ENCODE data around the gene CNDP2. TPM values are rescaled to one million over a fixed set of nuclear protein-coding genes. Genes with fewer than 3 reads are reported as not detected.

CNDP2 gene
- total RNA-seq, 2 experiments from 2014 or later, result 121 to 136 TPM

GRCh38 chr18:74571895-74572680, 75.9 kb downstream of the CNDP2 start:
- ATAC-seq, result no peak
- Mint-ChIP-seq H3K9me3 (no peaks in the 10 kb centered on the region), H3K4me1 (ENCODE audit: low read depth) (no peaks in the 10 kb centered on the region), H3K27ac (no peak overlapping the region), H3K4me3 (no peak overlapping the region), H3K27me3 (peaks cover 18% of the 10 kb centered on the region), H3K36me3 (ENCODE audit: low read depth) (no peaks in the 10 kb centered on the region)
- intact Hi-C loops (cut with micrococcal nuclease), result no loop called here
- CTCF ChIA-PET, result no interaction called here
- no peak for DNase-seq
- POLR2A ChIA-PET, result no interaction called here
- TF ChIP-seq CTCF (IDR thresholded peaks at IDR 0.05), result no peak

GRCh38 chr18:74573053-74573452, 76.9 kb downstream of the CNDP2 start:
- no peaks in the 10 kb centered on the region for H3K4me1 Mint-ChIP-seq (ENCODE audit: low read depth)
- H3K4me3 Mint-ChIP-seq, result no peak overlapping the region
- no peak overlapping the region for H3K27ac Mint-ChIP-seq
- intact Hi-C loops (cut with micrococcal nuclease), result no loop called here
- peaks cover 16% of the 10 kb centered on the region for H3K27me3 Mint-ChIP-seq
- DNase-seq, result no peak
- H3K9me3 Mint-ChIP-seq, result no peaks in the 10 kb centered on the region
- no peak for ATAC-seq
- TF ChIP-seq CTCF (IDR thresholded peaks at IDR 0.05), result no peak
- POLR2A ChIA-PET, result no interaction called here
- no peaks in the 10 kb centered on the region for H3K36me3 Mint-ChIP-seq (ENCODE audit: low read depth)
- CTCF ChIA-PET, result no interaction called here

Other genes with a start within 250 kb of the CNDP2 start
- 10 to 100 TPM; 60.2 to 62.4 TPM for gene CYB5A, start 204.4 kb upstream of the CNDP2 start, total RNA-seq
- not detected for gene C18orf63, start 180.5 kb upstream of the CNDP2 start, total RNA-seq
- not detected for gene DIPK1C, start 39.1 kb upstream of the CNDP2 start, total RNA-seq
- not detected for gene CNDP1, start 38.1 kb downstream of the CNDP2 start, total RNA-seq
- gene ZNF407, start 101.5 kb downstream of the CNDP2 start, total RNA-seq, result 10 to 100 TPM in 1 of 2 experiments, 1 to 10 TPM in 1; 9.9 to 10.8 TPM

All from activated CD8-positive, alpha-beta T cell treated with anti-CD3 and anti-CD28 coated beads for 36 hours (primary cell).